ENCODE results near the gene CRABP2. TPM values are rescaled to one million over a fixed set of nuclear protein-coding genes. Genes with fewer than 3 reads are reported as not detected.

Gene CRABP2
- total RNA-seq, 2 experiments from 2014 or later: 1.2 to 1.6 TPM

- Mint-ChIP-seq H3K4me1 (peaks cover 65% of the 10 kb centered on the region), H3K27ac (peak overlapping the region; percentile 93), H3K27me3 (no peaks in the 10 kb centered on the region), H3K9me3 (no peaks in the 10 kb centered on the region), H3K4me3 (no peak overlapping the region), H3K36me3 (peaks cover 69% of the 10 kb centered on the region)
- no peak for DNase-seq
Measured at GRCh38 chr1:156745881-156746280, 40.5 kb upstream of the CRABP2 start.

GRCh38 chr1:156744786-156745419 is 39.5 kb upstream of the CRABP2 start:
- H3K27me3 Mint-ChIP-seq: no peaks in the 10 kb centered on the region
- H3K9me3 Mint-ChIP-seq: no peaks in the 10 kb centered on the region
- H3K4me1 Mint-ChIP-seq: peaks cover 64% of the 10 kb centered on the region
- peaks cover 70% of the 10 kb centered on the region for H3K36me3 Mint-ChIP-seq
- no peak for DNase-seq
- H3K4me3 Mint-ChIP-seq: no peak overlapping the region
- peak overlapping the region; percentile 60 for H3K27ac Mint-ChIP-seq

GRCh38 chr1:156744344-156744743 is 39.0 kb upstream of the CRABP2 start:
- Mint-ChIP-seq H3K27ac (peak overlapping the region; percentile 60), H3K4me3 (no peak overlapping the region), H3K36me3 (peaks cover 64% of the 10 kb centered on the region), H3K9me3 (no peaks in the 10 kb centered on the region), H3K27me3 (no peaks in the 10 kb centered on the region), H3K4me1 (peaks cover 64% of the 10 kb centered on the region)
- no peak for DNase-seq

- no peak for DNase-seq
- Mint-ChIP-seq H3K27me3 (no peaks in the 10 kb centered on the region), H3K4me3 (no peak overlapping the region), H3K4me1 (peaks cover 62% of the 10 kb centered on the region), H3K27ac (peak overlapping the region; percentile 54), H3K36me3 (peaks cover 60% of the 10 kb centered on the region), H3K9me3 (no peaks in the 10 kb centered on the region)
Measured at GRCh38 chr1:156743367-156744302, 38.3 kb upstream of the CRABP2 start.

DNA sequence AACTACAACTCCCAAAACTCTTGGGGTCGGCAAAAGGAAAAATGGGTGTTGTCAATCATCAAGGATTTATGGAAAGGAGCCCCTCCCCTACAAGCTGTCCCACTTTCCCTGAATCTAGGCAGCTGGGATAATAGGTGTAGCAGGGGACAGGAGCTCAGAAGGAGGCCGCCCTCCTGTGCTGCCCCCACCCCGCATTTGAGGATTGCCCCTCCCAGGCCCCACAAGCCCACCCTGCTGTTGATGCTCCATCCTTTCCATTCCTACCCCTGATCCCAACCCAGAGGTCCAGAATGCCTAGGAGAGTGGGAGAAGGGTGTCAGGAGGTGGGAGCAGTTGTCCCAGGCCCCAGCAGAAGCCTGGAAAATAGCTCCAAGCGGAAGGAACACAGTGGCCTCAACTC is 37.4 kb upstream of the CRABP2 start:
- peaks cover 54% of the 10 kb centered on the region for H3K4me1 Mint-ChIP-seq
- H3K9me3 Mint-ChIP-seq: no peaks in the 10 kb centered on the region
- H3K27ac Mint-ChIP-seq: peak overlapping the region; percentile 95
- no peak overlapping the region for H3K4me3 Mint-ChIP-seq
- no peak for DNase-seq
- peaks cover 60% of the 10 kb centered on the region for H3K36me3 Mint-ChIP-seq
- no peaks in the 10 kb centered on the region for H3K27me3 Mint-ChIP-seq

DNA sequence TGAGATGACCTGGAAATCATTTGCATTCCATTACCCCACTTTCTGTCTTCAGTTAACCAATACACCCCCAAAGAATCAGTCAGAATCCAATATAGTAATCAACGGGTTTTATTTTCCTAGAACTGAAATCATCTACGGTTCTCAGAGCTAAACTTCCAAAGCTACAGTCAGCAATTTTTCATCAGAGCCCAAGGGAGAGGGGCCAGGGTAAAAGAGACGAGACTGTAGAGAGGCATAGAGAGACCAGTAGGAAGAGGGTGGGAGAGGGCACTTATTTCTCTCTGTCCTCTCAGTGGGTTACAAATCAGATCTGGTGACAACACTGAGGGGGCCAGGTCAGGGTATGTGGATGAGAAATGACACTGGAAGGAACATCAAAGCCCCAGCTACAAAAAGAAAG is 36.6 kb upstream of the CRABP2 start:
- peaks cover 55% of the 10 kb centered on the region for H3K36me3 Mint-ChIP-seq
- DNase-seq: no peak
- H3K4me1 Mint-ChIP-seq: peaks cover 47% of the 10 kb centered on the region
- H3K27ac Mint-ChIP-seq: peak overlapping the region; percentile 95
- no peaks in the 10 kb centered on the region for H3K9me3 Mint-ChIP-seq
- H3K4me3 Mint-ChIP-seq: peak overlapping the region; percentile 92
- no peaks in the 10 kb centered on the region for H3K27me3 Mint-ChIP-seq

DNA sequence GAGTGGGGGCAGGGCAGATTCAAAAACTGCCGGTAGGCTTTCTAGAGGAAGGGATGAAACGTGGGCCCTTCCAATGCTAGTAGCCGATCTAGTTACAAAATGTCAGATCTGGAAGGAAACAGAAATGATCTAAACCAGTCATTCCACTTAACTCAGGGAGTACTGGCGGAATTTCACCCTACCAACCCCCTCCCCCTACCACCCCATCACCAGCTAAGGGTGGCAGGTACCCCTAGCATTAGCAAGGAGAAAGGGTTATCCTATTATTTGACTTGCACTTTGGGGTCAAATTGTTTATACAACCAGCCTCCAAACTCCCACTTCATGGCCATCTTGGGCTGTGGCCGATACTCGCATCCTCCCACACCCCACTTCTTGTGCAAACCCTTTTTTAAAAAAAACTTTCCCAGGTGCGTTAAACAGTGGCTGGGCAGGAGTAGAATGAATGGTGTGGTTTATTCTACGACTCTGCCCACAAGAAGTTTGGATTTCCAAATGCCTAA is 36.1 kb upstream of the CRABP2 start:
- Mint-ChIP-seq H3K27ac (peak overlapping the region; percentile 95), H3K4me1 (peaks cover 43% of the 10 kb centered on the region), H3K4me3 (peak overlapping the region; percentile 92), H3K27me3 (no peaks in the 10 kb centered on the region), H3K9me3 (no peaks in the 10 kb centered on the region), H3K36me3 (peaks cover 55% of the 10 kb centered on the region)
- no peak for DNase-seq

GRCh38 chr1:156740741-156741480 is 35.5 kb upstream of the CRABP2 start, which contains the start of gene MRPL24:
MRPL24 (minus strand) TSS chr1:156741088; CDS start chr1:156738704, 2,384 bp downstream.
- Mint-ChIP-seq H3K27me3 (no peaks in the 10 kb centered on the region), H3K4me3 (peak within 1 kb of the TSS; percentile 92), H3K27ac (peak within 1 kb of the TSS; percentile 95), H3K36me3 (peaks cover 52% of the 10 kb centered on the region), H3K9me3 (no peaks in the 10 kb centered on the region), H3K4me1 (peaks cover 37% of the 10 kb centered on the region)
- DNase-seq: peak; percentile 94

GRCh38 chr1:156740237-156740740 is 34.9 kb upstream of the CRABP2 start:
- no peaks in the 10 kb centered on the region for H3K9me3 Mint-ChIP-seq
- H3K27me3 Mint-ChIP-seq: no peaks in the 10 kb centered on the region
- H3K4me3 Mint-ChIP-seq: peak overlapping the region; percentile 92
- no peak for DNase-seq
- H3K36me3 Mint-ChIP-seq: peaks cover 48% of the 10 kb centered on the region
- peak overlapping the region; percentile 95 for H3K27ac Mint-ChIP-seq
- H3K4me1 Mint-ChIP-seq: peaks cover 30% of the 10 kb centered on the region

- Mint-ChIP-seq H3K36me3 (peaks cover 38% of the 10 kb centered on the region), H3K4me3 (no peak overlapping the region), H3K4me1 (peaks cover 26% of the 10 kb centered on the region), H3K9me3 (no peaks in the 10 kb centered on the region), H3K27ac (peak overlapping the region; percentile 42), H3K27me3 (no peaks in the 10 kb centered on the region)
- no peak for DNase-seq
Measured at GRCh38 chr1:156738916-156739315, 33.5 kb upstream of the CRABP2 start.

- no peak overlapping the region for H3K27ac Mint-ChIP-seq
- H3K4me3 Mint-ChIP-seq: no peak overlapping the region
- peaks cover 26% of the 10 kb centered on the region for H3K4me1 Mint-ChIP-seq
- H3K36me3 Mint-ChIP-seq: peaks cover 33% of the 10 kb centered on the region
- DNase-seq: no peak
- H3K9me3 Mint-ChIP-seq: no peaks in the 10 kb centered on the region
- no peaks in the 10 kb centered on the region for H3K27me3 Mint-ChIP-seq
Measured at GRCh38 chr1:156738407-156738806, 33.0 kb upstream of the CRABP2 start.

- Mint-ChIP-seq H3K4me1 (peaks cover 12% of the 10 kb centered on the region), H3K9me3 (no peaks in the 10 kb centered on the region), H3K36me3 (peaks cover 18% of the 10 kb centered on the region), H3K4me3 (no peak overlapping the region), H3K27me3 (no peaks in the 10 kb centered on the region), H3K27ac (peak overlapping the region; percentile 26)
- no peak for DNase-seq
Measured at GRCh38 chr1:156733989-156734584, 28.7 kb upstream of the CRABP2 start.

GRCh38 chr1:156728599-156729462 is 23.4 kb upstream of the CRABP2 start, which contains the start of gene ISG20L2:
ISG20L2 (minus strand) TSS chr1:156728766; CDS start chr1:156727652, 1,114 bp downstream.
- Mint-ChIP-seq H3K27ac (no peak within 1 kb of the TSS), H3K4me3 (no peak within 1 kb of the TSS), H3K9me3 (no peaks in the 10 kb centered on the region), H3K27me3 (no peaks in the 10 kb centered on the region), H3K4me1 (peaks cover 22% of the 10 kb centered on the region), H3K36me3 (peaks cover 20% of the 10 kb centered on the region)
- DNase-seq: peak; percentile 96
